Fibroblast of lung (primary cell): Measurements from ENCODE around the gene AASDHPPT. TPM values are rescaled to one million over a fixed set of nuclear protein-coding genes. Genes with fewer than 3 reads are reported as not detected.
A peak's percentile ranks its signal among the peaks of the same experiment; 100 is the strongest.

Source experiments
- DNase-seq, 2 donors: peaks; one replicate each; pipeline versions ENCODE4 v3.0.0 to v3.0.0-alpha.2; 2010; ENCODE audit warnings: low read depth in 2 of 2
- H2AFZ ChIP-seq: 2 replicates; pipeline ENCODE4 v1.5.1; 2012; ENCODE audit warnings: low read length, control low read depth, inconsistent platforms
- H3K27ac ChIP-seq: 2 replicates; pipeline ENCODE4 v1.5.1; 2011; ENCODE audit warnings: low read length, control low read depth; ENCODE audit not compliant: insufficient read depth
- H3K27me3 ChIP-seq: 2 replicates; pipeline ENCODE4 v1.5.1; 2011; ENCODE audit warnings: mild to moderate bottlenecking, low read length; ENCODE audit not compliant: control insufficient read depth, insufficient read depth
- H3K36me3 ChIP-seq: 2 replicates; pipeline ENCODE4 v1.5.1; 2011; ENCODE audit warnings: low read length; ENCODE audit not compliant: control insufficient read depth, insufficient read depth
- H3K4me1 ChIP-seq: 2 replicates; pipeline ENCODE4 v1.5.1; 2011; ENCODE audit warnings: low read length; ENCODE audit not compliant: control insufficient read depth, insufficient read depth; ENCODE audit errors: extremely low read depth
- H3K4me2 ChIP-seq: 2 replicates; pipeline ENCODE4 v1.5.1; 2011; ENCODE audit warnings: low read length, control low read depth; ENCODE audit not compliant: insufficient read depth; ENCODE audit errors: extremely low read depth
- H3K4me3 ChIP-seq, 4 experiments: fragments of 200-600 bp in 1 of 4; sonication (generic) in 1 of 4; replicated peaks in 1 of 4; 2 replicates each; pipeline ENCODE4 v1.5.1; 2011 to 2016; ENCODE audit warnings: low read length in 4 of 4, low read depth in 3 of 4, mild to moderate bottlenecking in 3 of 4, control low read depth in 2 of 4, inconsistent platforms in 1 of 4, mixed read lengths in 1 of 4; ENCODE audit not compliant: insufficient read depth in 1 of 4; ENCODE audit errors: control extremely low read depth in 1 of 4
- H3K79me2 ChIP-seq: 2 replicates; pipeline ENCODE4 v1.5.1; 2012; ENCODE audit warnings: mild to moderate bottlenecking, low read length, inconsistent platforms; ENCODE audit not compliant: control insufficient read depth, insufficient read depth
- H3K9ac ChIP-seq: 2 replicates; pipeline ENCODE4 v1.5.1; 2011; ENCODE audit warnings: mild to moderate bottlenecking, low read length, control low read depth; ENCODE audit not compliant: insufficient read depth
- H3K9me3 ChIP-seq: 2 replicates; pipeline ENCODE4 v1.5.1; 2012; ENCODE audit warnings: low read depth, low read length; ENCODE audit not compliant: control insufficient read depth, insufficient read depth
- H4K20me1 ChIP-seq: 2 replicates; pipeline ENCODE4 v1.5.1; 2011; ENCODE audit warnings: low read length; ENCODE audit not compliant: control insufficient read depth, insufficient read depth; ENCODE audit errors: extremely low read depth
- CTCF ChIP-seq, 2 donors: IDR thresholded peaks in 1 of 2; conservative IDR thresholded peaks in 1 of 2; 1 replicate in 1 of 2; 2 replicates in 1 of 2; pipeline ENCODE4 v1.5.1; 2011 to 2012; ENCODE audit warnings: low read length in 2 of 2, control low read depth in 1 of 2, inconsistent platforms in 1 of 2, low read depth in 1 of 2, mild to moderate bottlenecking in 1 of 2
- EZH2 ChIP-seq: IDR thresholded peaks from 2 replicates; pipeline ENCODE4 v1.5.1; 2012; ENCODE audit warnings: low read length, control low read depth, mild to moderate bottlenecking; ENCODE audit errors: missing control alignments
- polyA plus RNA-seq, 2 donors: library from polyadenylated mRNA; depleted of rRNA in 1 of 2; stranded (reverse) in 1 of 2; unstranded in 1 of 2; fragments of >200 nt; gene quantifications; 2 replicates each; pipeline ENCODE4 v1.2.1, GENCODE V29; 2011 to 2012; ENCODE audit warnings: missing spikeins in 1 of 2
- total RNA-seq: library from RNA; depleted of rRNA; stranded (reverse); fragments of >200 nt; gene quantifications from 2 replicates; pipeline ENCODE4 v1.2.1, GENCODE V29; 2014

Gene AASDHPPT
- total and polyA plus RNA-seq, 2 donors (not counting 1 experiment from before 2014, with no cell fraction given), result 34.1 to 55.0 TPM

- Histone ChIP-seq H4K20me1 (no peaks in the 10 kb centered on the region), H3K27ac (no peak overlapping the region), H3K9me3 (no peaks in the 10 kb centered on the region), H3K4me3 (no peak overlapping the region), H3K9ac (no peak overlapping the region), H2AFZ (no peak overlapping the region), H3K4me2 (no peak overlapping the region), H3K27me3 (no peaks in the 10 kb centered on the region), H3K79me2 (no peaks in the 10 kb centered on the region), H3K4me1 (no peaks in the 10 kb centered on the region), H3K36me3 (no peaks in the 10 kb centered on the region)
- TF ChIP-seq EZH2, result no peak
- TF ChIP-seq CTCF (conservative IDR thresholded peaks at IDR 0.05 in 1 of 2, IDR thresholded peaks at IDR 0.05 in 1 of 2; ENCODE audit: low read depth in 1 of 2, low read length in 2 of 2), result peak; percentile 25 to 45
- DNase-seq, result peak in 1 of 2 donors; percentile 26
Measured at GRCh38 chr11:106133529-106133928, 56.1 kb downstream of the AASDHPPT start.

DNA sequence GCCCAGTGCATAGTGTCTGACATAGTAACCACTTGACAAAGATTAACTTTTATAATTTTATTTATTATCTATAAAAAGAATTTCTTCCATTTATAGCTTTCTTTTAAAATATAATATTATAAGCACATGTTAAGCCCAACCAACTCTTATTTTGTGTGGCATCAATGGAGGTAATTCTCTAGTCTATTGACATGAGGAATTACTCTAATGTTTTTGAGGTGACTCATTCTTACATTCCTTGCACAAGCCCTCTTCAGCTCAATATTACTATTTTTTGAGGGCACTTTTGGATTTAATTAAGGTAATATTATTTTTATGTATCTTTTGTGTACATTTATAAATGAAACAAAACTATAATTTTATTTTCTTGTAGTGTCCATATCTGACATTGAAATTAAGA, 59.6 kb downstream of the AASDHPPT start:
- Histone ChIP-seq H3K36me3 (no peaks in the 10 kb centered on the region), H2AFZ (no peak overlapping the region), H3K4me2 (no peak overlapping the region), H3K4me3 (no peak overlapping the region), H3K27ac (no peak overlapping the region), H3K4me1 (no peaks in the 10 kb centered on the region), H3K9ac (no peak overlapping the region), H3K9me3 (no peaks in the 10 kb centered on the region), H3K79me2 (no peaks in the 10 kb centered on the region), H4K20me1 (no peaks in the 10 kb centered on the region), H3K27me3 (no peaks in the 10 kb centered on the region)
- TF ChIP-seq EZH2 (no peak), CTCF (conservative IDR thresholded peaks at IDR 0.05 in 1 of 2, IDR thresholded peaks at IDR 0.05 in 1 of 2; ENCODE audit: low read depth in 1 of 2, low read length in 2 of 2) (no peak)
- peak in 1 of 2 donors; percentile 41 for DNase-seq

- no peak overlapping the region for H3K4me2 ChIP-seq
- no peaks in the 10 kb centered on the region for H3K79me2 ChIP-seq
- H3K9me3 ChIP-seq, result no peaks in the 10 kb centered on the region
- TF ChIP-seq EZH2 (no peak), CTCF (conservative IDR thresholded peaks at IDR 0.05 in 1 of 2, IDR thresholded peaks at IDR 0.05 in 1 of 2; ENCODE audit: low read depth in 1 of 2, low read length in 2 of 2) (no peak)
- no peak overlapping the region for H3K9ac ChIP-seq
- no peak overlapping the region for H2AFZ ChIP-seq
- DNase-seq, result no peak
- no peaks in the 10 kb centered on the region for H3K36me3 ChIP-seq
- no peaks in the 10 kb centered on the region for H3K4me1 ChIP-seq
- no peaks in the 10 kb centered on the region for H3K27me3 ChIP-seq
- no peaks in the 10 kb centered on the region for H4K20me1 ChIP-seq
- H3K4me3 ChIP-seq, result no peak overlapping the region
- no peak overlapping the region for H3K27ac ChIP-seq
Measured at GRCh38 chr11:106137758-106138157, 60.3 kb downstream of the AASDHPPT start.

Other genes starting within 250 kb of the AASDHPPT start
- gene MSANTD4, start 55.4 kb upstream of the AASDHPPT start, total RNA-seq, result 49.1 and 57.6 TPM in 2 replicates
- 17.4 and 21.3 TPM in 2 replicates for gene MSANTD4, start 55.4 kb upstream of the AASDHPPT start, polyA plus RNA-seq
- 4.9 and 12.4 TPM in 2 replicates for gene KBTBD3, start 315 bp upstream of the AASDHPPT start, total RNA-seq
- 2.2 and 2.5 TPM in 2 replicates for gene KBTBD3, start 315 bp upstream of the AASDHPPT start, polyA plus RNA-seq